H1 (cell line): Measurements from ENCODE around the gene CCT3. TPM values are rescaled to one million over a fixed set of nuclear protein-coding genes. Genes with fewer than 3 reads are reported as not detected.

Experiments
- CTCF ChIA-PET: fragments of 300-600 bp; sonication (Branson Sonifier 250); formaldehyde crosslinking; loops from one replicate; lab custom pipeline; 2021; ENCODE audit not compliant: partially characterized antibody; lab: Charles Lee
- POLR2A ChIA-PET: fragments of 300-600 bp; sonication (Branson Sonifier 250); formaldehyde crosslinking; loops from one replicate; lab custom pipeline; 2021; ENCODE audit warnings: inconsistent platforms; ENCODE audit not compliant: partially characterized antibody; lab: Charles Lee
- DNase-seq, 2 experiments: peaks; one replicate each; pipeline versions ENCODE4 v3.0.0 to v3.0.0-alpha.2; 2010 to 2022; ENCODE audit warnings: low spot score in 2 of 2, low read depth in 1 of 2, mixed read lengths in 1 of 2
- FAIRE-seq: peaks from 2 replicates; lab custom pipeline; 2011; peaks lifted over from hg19 to GRCh38; lab: Jason Lieb, UNC
- H2AFZ ChIP-seq: 2 replicates; pipeline ENCODE4 v1.8.1; 2012; ENCODE audit warnings: low read length, inconsistent platforms
- H2AK5ac ChIP-seq: 2 replicates; pipeline ENCODE4 v1.6.1; 2013; ENCODE audit warnings: low read depth, low read length
- H2BK120ac ChIP-seq: replicated peaks from 2 replicates; pipeline ENCODE3; 2013; ENCODE audit warnings: low read depth, low read length, inconsistent platforms
- H2BK12ac ChIP-seq: 2 replicates; pipeline ENCODE4 v1.6.1; 2013; ENCODE audit warnings: low read depth, low read length
- H2BK15ac ChIP-seq: 2 replicates; pipeline ENCODE4 v1.6.1; 2013; ENCODE audit warnings: low read length
- H2BK20ac ChIP-seq: 2 replicates; pipeline ENCODE4 v1.6.1; 2013; ENCODE audit warnings: low read length
- H2BK5ac ChIP-seq: 2 replicates; pipeline ENCODE4 v1.6.1; 2013; ENCODE audit warnings: low read depth, low read length
- H3K14ac ChIP-seq: 2 replicates; pipeline ENCODE4 v1.6.1; 2013; ENCODE audit warnings: inconsistent platforms; ENCODE audit not compliant: insufficient read length
- H3K18ac ChIP-seq: 2 replicates; pipeline ENCODE4 v1.6.1; 2013; ENCODE audit warnings: low read length; ENCODE audit errors: extremely low read depth
- H3K23ac ChIP-seq: 2 replicates; pipeline ENCODE4 v1.6.1; 2013; ENCODE audit warnings: inconsistent platforms; ENCODE audit not compliant: insufficient read length
- H3K23me2 ChIP-seq: 2 replicates; pipeline ENCODE4 v1.6.1; 2013; ENCODE audit warnings: low read depth, low read length
- H3K27ac ChIP-seq: 2 replicates; pipeline ENCODE4 v1.6.1; 2011; ENCODE audit warnings: low read depth, low read length, inconsistent platforms
- H3K27me3 ChIP-seq, 4 experiments: replicated peaks in 1 of 4; 1 replicate in 1 of 4; 2 replicates in 3 of 4; pipeline versions ENCODE4 v1.6.1 to v1.8.1; 2011 to 2013; ENCODE audit warnings: low read length in 3 of 4, mild to moderate bottlenecking in 3 of 4, inconsistent platforms in 2 of 4, mixed read lengths in 2 of 4, moderate library complexity in 1 of 4; ENCODE audit not compliant: control insufficient read depth in 3 of 4, insufficient read depth in 3 of 4; ENCODE audit errors: extremely low read depth in 1 of 4
- H3K36me3 ChIP-seq, 4 experiments: 2 replicates each; pipeline versions ENCODE4 v1.6.1 to v1.8.1; 2011 to 2013; ENCODE audit warnings: mild to moderate bottlenecking in 4 of 4, low read length in 3 of 4, moderate library complexity in 2 of 4, control low read depth in 1 of 4, inconsistent platforms in 1 of 4; ENCODE audit not compliant: insufficient read depth in 4 of 4, control insufficient read depth in 2 of 4
- H3K4ac ChIP-seq: replicated peaks from 2 replicates; pipeline ENCODE3; 2013; ENCODE audit warnings: low read length, low read depth, mixed read lengths, inconsistent platforms; ENCODE audit not compliant: insufficient read length
- H3K4me1 ChIP-seq, 4 experiments: replicated peaks in 1 of 4; 1 replicate in 1 of 4; 2 replicates in 3 of 4; pipeline versions ENCODE4 v1.6.1 to v1.8.1; 2011 to 2013; ENCODE audit warnings: low read length in 3 of 4, inconsistent platforms in 2 of 4, mixed read lengths in 1 of 4; ENCODE audit not compliant: insufficient read depth in 4 of 4, control insufficient read depth in 3 of 4
- H3K4me2 ChIP-seq, 2 experiments: 2 replicates each; pipeline versions ENCODE4 v1.6.1 to v1.8.1; 2011 to 2013; ENCODE audit warnings: low read depth in 2 of 2, low read length in 2 of 2, control low read depth in 1 of 2, inconsistent platforms in 1 of 2, mild to moderate bottlenecking in 1 of 2; ENCODE audit not compliant: insufficient read depth in 1 of 2
- H3K4me3 ChIP-seq, 4 experiments: fragments of 200-600, 300-600 bp in 1 of 4; sonication (generic), shearing (Covaris generic), sonication (Bioruptor Twin) in 1 of 4; 2 replicates each; pipeline versions ENCODE4 v1.5.1 to v1.8.1; 2011 to 2016; ENCODE audit warnings: low read length in 4 of 4, low read depth in 3 of 4, control low read depth in 2 of 4, inconsistent platforms in 2 of 4, mild to moderate bottlenecking in 2 of 4, mixed read lengths in 1 of 4, moderate library complexity in 1 of 4; ENCODE audit not compliant: insufficient read depth in 2 of 4; ENCODE audit errors: extremely low read depth in 1 of 4
- H3K56ac ChIP-seq: replicated peaks from 2 replicates; pipeline ENCODE3; 2013; ENCODE audit warnings: low read depth, mild to moderate bottlenecking, mixed read lengths, low read length, inconsistent platforms; ENCODE audit not compliant: insufficient read length
- H3K79me1 ChIP-seq: 2 replicates; pipeline ENCODE4 v1.6.1; 2013; ENCODE audit warnings: low read depth, low read length, control low read depth
- H3K79me2 ChIP-seq, 2 experiments: 2 replicates each; pipeline versions ENCODE4 v1.6.1 to v1.8.1; 2012 to 2013; ENCODE audit warnings: low read length in 2 of 2, mild to moderate bottlenecking in 2 of 2, inconsistent platforms in 1 of 2; ENCODE audit not compliant: insufficient read depth in 2 of 2, control insufficient read depth in 1 of 2
- H3K9ac ChIP-seq, 4 experiments: replicated peaks in 1 of 4; 1 replicate in 1 of 4; 2 replicates in 3 of 4; pipeline versions ENCODE4 v1.6.1 to v1.8.1; 2011 to 2013; ENCODE audit warnings: low read depth in 3 of 4, low read length in 3 of 4, control low read depth in 2 of 4, mild to moderate bottlenecking in 2 of 4, moderate library complexity in 2 of 4, inconsistent platforms in 1 of 4; ENCODE audit errors: extremely low read depth in 1 of 4
- H3K9me3 ChIP-seq, 2 experiments: 2 replicates each; pipeline versions ENCODE4 v1.6.1 to v1.8.1; 2012 to 2013; ENCODE audit warnings: mild to moderate bottlenecking in 2 of 2, moderate library complexity in 2 of 2, control low read depth in 1 of 2, inconsistent platforms in 1 of 2, low read depth in 1 of 2, low read length in 1 of 2, mixed read lengths in 1 of 2; ENCODE audit not compliant: insufficient read depth in 2 of 2
- H4K20me1 ChIP-seq, 2 experiments: replicated peaks in 1 of 2; 2 replicates each; pipeline versions ENCODE3 to v1.8.1; 2011 to 2013; ENCODE audit warnings: inconsistent platforms in 2 of 2, low read length in 2 of 2, mild to moderate bottlenecking in 1 of 2; ENCODE audit not compliant: insufficient read depth in 2 of 2, control insufficient read depth in 1 of 2
- H4K5ac ChIP-seq: 2 replicates; pipeline ENCODE4 v1.6.1; 2013; ENCODE audit warnings: low read length, low read depth, mixed read lengths, inconsistent platforms; ENCODE audit not compliant: insufficient read length
- H4K8ac ChIP-seq: 2 replicates; pipeline ENCODE4 v1.8.0; 2013; ENCODE audit warnings: mild to moderate bottlenecking, moderate library complexity, low read length, inconsistent platforms; ENCODE audit not compliant: insufficient read depth; ENCODE audit errors: extremely low read depth
- H4K91ac ChIP-seq: replicated peaks from 2 replicates; pipeline ENCODE3; 2013; ENCODE audit warnings: low read length, mixed read lengths, inconsistent platforms; ENCODE audit not compliant: insufficient read length
- ASH2L ChIP-seq: fragments of 200-600, 300-600 bp; sonication (generic); IDR thresholded peaks from one replicate; pipeline ENCODE4 v1.7.1; 2017; ENCODE audit warnings: low read length
- ATF2 ChIP-seq: IDR thresholded peaks from 2 replicates; pipeline ENCODE4 v1.6.1; 2012; ENCODE audit warnings: low read length, inconsistent platforms
- BRCA1 ChIP-seq: IDR thresholded peaks from 2 replicates; pipeline ENCODE4 v1.6.1; 2012; ENCODE audit warnings: low read depth, low read length, improper control_type of control experiment
- CEBPB ChIP-seq: IDR thresholded peaks from 2 replicates; pipeline ENCODE4 v1.6.1; 2012; ENCODE audit warnings: low read depth, low read length
- GABPA ChIP-seq: IDR thresholded peaks from 2 replicates; pipeline ENCODE4 v1.6.1; 2011; ENCODE audit warnings: mild to moderate bottlenecking, low read length, moderate library complexity, borderline replicate concordance; ENCODE audit not compliant: insufficient read depth
- GTF2F1 ChIP-seq: IDR thresholded peaks from 2 replicates; pipeline ENCODE4 v1.6.1; 2012; ENCODE audit warnings: low read depth, low read length, improper control_type of control experiment, borderline replicate concordance
- NRF1 ChIP-seq: IDR thresholded peaks from 2 replicates; pipeline ENCODE4 v1.6.1; 2011; ENCODE audit warnings: mild to moderate bottlenecking, low read depth, low read length, improper control_type of control experiment
- POLR2A ChIP-seq, 2 experiments: IDR thresholded peaks; 1 replicate in 1 of 2; 2 replicates in 1 of 2; pipeline ENCODE4 v1.6.1; 2011; ENCODE audit warnings: low read depth in 2 of 2, low read length in 2 of 2, mild to moderate bottlenecking in 2 of 2; ENCODE audit errors: control extremely low read depth in 1 of 2
- POLR2AphosphoS5 ChIP-seq: IDR thresholded peaks from 2 replicates; pipeline ENCODE4 v1.6.1; 2011; ENCODE audit warnings: low read depth, low read length
- POU5F1 ChIP-seq: IDR thresholded peaks from 2 replicates; pipeline ENCODE4 v1.6.1; 2011; ENCODE audit warnings: low read depth, mild to moderate bottlenecking, low read length, moderate library complexity
- SP2 ChIP-seq: IDR thresholded peaks from 2 replicates; pipeline ENCODE4 v1.6.1; 2012; ENCODE audit warnings: mild to moderate bottlenecking, low read length, inconsistent platforms
- WGBS, 2 experiments: shearing (Covaris generic) in 1 of 2; methylation state at CpG; one replicate each; pipeline versions ENCODE4 v1.1.6 to v1.1.7; 2013 to 2015; ENCODE audit warnings: low lambda C conversion rate in 2 of 2, mixed read lengths in 2 of 2, inconsistent platforms in 1 of 2, low coverage in 1 of 2, missing lambda C conversion rate in 1 of 2; ENCODE audit not compliant: insufficient replicate concordance in 2 of 2, insufficient coverage in 1 of 2, insufficient read length in 1 of 2; ENCODE audit errors: extremely low coverage in 1 of 2, missing lambda C conversion rate in 1 of 2; 5-methylcytosine and 5-hydroxymethylcytosine counted together
- polyA plus RNA-seq, 7 experiments: library from polyadenylated mRNA; depleted of rRNA in 3 of 7; stranded (reverse) in 5 of 7; unstranded in 2 of 7; fragments of >200 nt in 5 of 7; fragments of 200-250 nt in 2 of 7; gene quantifications; 1 replicate in 5 of 7; 2 replicates in 1 of 7; 4 replicates in 1 of 7; pipeline versions ENCODE4 v1.2.1 to v1.2.3, GENCODE V29; 2011 to 2013; ENCODE audit warnings: missing spikeins in 2 of 7, mixed read lengths in 2 of 7
- total RNA-seq: library from RNA; stranded (reverse); fragmentation: NEBNext Ultra II Directional; extraction: Animal tissue kit (Norgen Biotek cat#: 25700); gene quantifications from 2 replicates; pipeline ENCODE4 v1.2.1, GENCODE V29; 2021
- TF ChIP-seq, protein P1 (sequence below): IDR thresholded peaks from 2 replicates; pipeline ENCODE4 v1.6.1; 2012; ENCODE audit warnings: inconsistent platforms

Gene CCT3
- total and polyA plus RNA-seq, 2 of the 8 experiments (the other 6 are each of a cell fraction or from before 2014, with no cell fraction given) = 431 to 480 TPM

DNA sequence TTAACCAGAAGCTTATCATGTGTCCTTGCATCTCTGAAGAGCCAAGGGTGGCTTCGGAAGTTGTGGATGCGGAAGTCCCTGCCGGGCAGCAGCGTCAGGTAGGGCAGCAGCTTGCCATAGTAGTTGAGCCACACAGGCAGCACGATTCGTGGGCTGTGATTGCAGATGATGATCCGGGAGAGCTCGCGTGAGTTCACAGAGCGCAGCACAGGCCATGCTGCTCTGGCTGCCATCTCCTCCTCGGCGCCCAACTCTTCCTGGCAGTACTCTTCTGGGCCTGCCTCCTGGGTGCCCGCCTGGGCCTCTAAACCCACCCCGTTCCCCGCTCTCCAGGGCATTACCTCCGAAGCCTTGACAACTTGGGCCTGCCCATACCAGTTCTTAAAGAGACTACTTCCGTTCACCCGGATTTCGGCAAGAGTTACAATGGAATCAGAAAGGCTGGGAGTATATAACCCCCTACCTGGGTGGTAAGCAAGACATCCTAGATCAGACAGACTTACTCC, 39.2 kb downstream of the CCT3 start, which contains the start of gene VHLL:
TSS of gene VHLL (minus strand) at position 456 of the 506 bp plus-strand sequence. CDS start at position 338, 118 bp downstream.
- H2AK5ac ChIP-seq = no peak within 1 kb of the TSS
- CTCF ChIA-PET = interaction anchor here (0.7 to 1.1 kb wide), 4 partner anchors 9 to 176 kb away, joined by 3 to 5 read pairs (median 3); no protein-coding TSS in a partner anchor
- H4K8ac ChIP-seq = no peak within 1 kb of the TSS; the same call in 1 of the 2 replicates
- no peak within 1 kb of the TSS for H3K9ac ChIP-seq
- FAIRE-seq (no peak), DNase-seq (no peak)
- no peak within 1 kb of the TSS for H2BK15ac ChIP-seq
- H2BK5ac ChIP-seq = no peak within 1 kb of the TSS
- no peak within 1 kb of the TSS for H3K18ac ChIP-seq
- no peaks in the 10 kb centered on the region for H3K79me2 ChIP-seq
- H3K27me3 ChIP-seq = no peaks in the 10 kb centered on the region
- no peak within 1 kb of the TSS for H2AFZ ChIP-seq
- no peak within 1 kb of the TSS for H4K91ac ChIP-seq
- H3K4me2 ChIP-seq = no peak within 1 kb of the TSS
- no peak within 1 kb of the TSS for H2BK12ac ChIP-seq
- H3K14ac ChIP-seq = no peak within 1 kb of the TSS
- H2BK120ac ChIP-seq = no peak within 1 kb of the TSS
- H3K56ac ChIP-seq = no peak within 1 kb of the TSS
- POLR2A ChIA-PET = interaction anchor here (1.7 to 16.5 kb wide), 2 partner anchors 8 to 20 kb away, joined by 5 to 221 read pairs; partner anchors contain the start of genes SMG5 and TMEM79
- H3K9me3 ChIP-seq = no peaks in the 10 kb centered on the region
- H3K36me3 ChIP-seq = peaks cover 0 to 4% (median 2%) of the 10 kb centered on the region in 4 experiments; a peak in 2 of 8 replicates
- H4K5ac ChIP-seq = no peak within 1 kb of the TSS
- H3K4ac ChIP-seq = no peak within 1 kb of the TSS
- H3K4me1 ChIP-seq = peaks cover 0 to 7% (median 4%) of the 10 kb centered on the region in 4 experiments; a peak in 3 of 7 replicates
- H3K23ac ChIP-seq = no peak within 1 kb of the TSS
- no peak within 1 kb of the TSS for H3K4me3 ChIP-seq
- no peak within 1 kb of the TSS for H3K27ac ChIP-seq
- H2BK20ac ChIP-seq = no peak within 1 kb of the TSS
- 0 out of 2 replicates have a peak, but pooled peaks cover 3% of the 10 kb centered on the region for H3K79me1 ChIP-seq
- no peaks in the 10 kb centered on the region for H4K20me1 ChIP-seq
- WGBS, 2 experiments = 92% methylated on average over 19 of the region's 19 CpGs; no CpG with 5 or more reads in 1 of the 2 experiments
- H3K23me2 ChIP-seq = peaks cover 5% of the 10 kb centered on the region; the same call in 1 of the 2 replicates
- no peak for TF ChIP-seq ATF2
- TF ChIP-seq ASH2L = no peak
- TF ChIP-seq POLR2A (IDR thresholded peaks at IDR 0.05; ENCODE audit: control extremely low read depth in 1 of 2, low read depth in 2 of 2, low read length in 2 of 2) = no peak
- TF ChIP-seq CEBPB = no peak
- no peak for TF ChIP-seq NRF1
- TF ChIP-seq SP2 = no peak
- no peak for TF ChIP-seq BRCA1
- TF ChIP-seq GTF2F1 = no peak
- TF ChIP-seq, protein P1, sequence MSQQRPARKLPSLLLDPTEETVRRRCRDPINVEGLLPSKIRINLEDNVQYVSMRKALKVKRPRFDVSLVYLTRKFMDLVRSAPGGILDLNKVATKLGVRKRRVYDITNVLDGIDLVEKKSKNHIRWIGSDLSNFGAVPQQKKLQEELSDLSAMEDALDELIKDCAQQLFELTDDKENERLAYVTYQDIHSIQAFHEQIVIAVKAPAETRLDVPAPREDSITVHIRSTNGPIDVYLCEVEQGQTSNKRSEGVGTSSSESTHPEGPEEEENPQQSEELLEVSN = no peak
- TF ChIP-seq POU5F1 = no peak
- no peak for TF ChIP-seq POLR2AphosphoS5
- no peak for TF ChIP-seq GABPA
